Choroid plexus epithelial cell (primary cell): Measurements from ENCODE around the gene ATP5MK.
A peak's percentile ranks its signal among the peaks of the same experiment; 100 is the strongest.

Experiments used
- DNase-seq: peaks from one replicate; pipeline ENCODE4 v3.0.0-alpha.2; 2010; ENCODE audit warnings: low read depth
- H3K4me3 ChIP-seq: 2 replicates; pipeline ENCODE4 v1.5.1; 2011; ENCODE audit warnings: low read depth, mild to moderate bottlenecking, control low read depth, low read length, moderate library complexity
- TF ChIP-seq, protein P1 (sequence below): conservative IDR thresholded peaks from 2 replicates; pipeline ENCODE4 v1.5.1; 2011; ENCODE audit warnings: low read depth, mild to moderate bottlenecking, control low read depth, inconsistent platforms, low read length, moderate library complexity

The ATP5MK gene

GRCh38 chr10:103350175-103350516, 46.1 kb downstream of the ATP5MK start:
- H3K4me3 ChIP-seq: peak overlapping the region; percentile 74
- TF ChIP-seq, protein P1, sequence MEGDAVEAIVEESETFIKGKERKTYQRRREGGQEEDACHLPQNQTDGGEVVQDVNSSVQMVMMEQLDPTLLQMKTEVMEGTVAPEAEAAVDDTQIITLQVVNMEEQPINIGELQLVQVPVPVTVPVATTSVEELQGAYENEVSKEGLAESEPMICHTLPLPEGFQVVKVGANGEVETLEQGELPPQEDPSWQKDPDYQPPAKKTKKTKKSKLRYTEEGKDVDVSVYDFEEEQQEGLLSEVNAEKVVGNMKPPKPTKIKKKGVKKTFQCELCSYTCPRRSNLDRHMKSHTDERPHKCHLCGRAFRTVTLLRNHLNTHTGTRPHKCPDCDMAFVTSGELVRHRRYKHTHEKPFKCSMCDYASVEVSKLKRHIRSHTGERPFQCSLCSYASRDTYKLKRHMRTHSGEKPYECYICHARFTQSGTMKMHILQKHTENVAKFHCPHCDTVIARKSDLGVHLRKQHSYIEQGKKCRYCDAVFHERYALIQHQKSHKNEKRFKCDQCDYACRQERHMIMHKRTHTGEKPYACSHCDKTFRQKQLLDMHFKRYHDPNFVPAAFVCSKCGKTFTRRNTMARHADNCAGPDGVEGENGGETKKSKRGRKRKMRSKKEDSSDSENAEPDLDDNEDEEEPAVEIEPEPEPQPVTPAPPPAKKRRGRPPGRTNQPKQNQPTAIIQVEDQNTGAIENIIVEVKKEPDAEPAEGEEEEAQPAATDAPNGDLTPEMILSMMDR: no peak
- DNase-seq: no peak
